Measurements from ENCODE around the gene GID8.

The GID8 gene

DNA sequence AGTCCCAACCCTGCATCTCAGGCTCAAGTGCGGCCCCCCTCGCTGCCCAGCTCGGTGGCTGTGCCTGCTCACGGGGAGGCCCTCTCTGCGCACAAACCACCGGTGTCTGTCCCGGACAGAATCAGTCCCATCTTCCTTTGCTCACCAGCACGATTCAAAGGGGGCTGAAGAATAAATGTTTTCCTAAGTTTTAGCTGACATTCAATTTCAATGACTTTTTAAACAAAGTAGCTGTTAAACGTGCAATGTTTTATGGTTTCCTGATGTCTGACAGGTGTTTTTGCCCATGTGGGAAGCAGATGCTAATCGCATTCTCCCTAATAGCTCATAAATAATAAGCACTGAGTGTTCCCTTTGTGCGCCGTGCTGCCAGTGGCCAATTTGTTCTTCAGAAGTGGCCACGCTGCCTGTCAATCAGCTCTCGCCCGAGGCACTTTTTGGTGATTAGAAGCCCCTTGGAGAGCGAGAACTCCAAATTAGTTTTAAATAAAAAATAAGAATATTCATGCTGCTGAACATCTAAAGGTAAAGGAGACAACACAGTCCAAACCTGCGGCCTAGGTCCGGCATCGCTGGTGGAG, 42.5 kb downstream of the GID8 start:
- TF ChIP-seq CTCF (IDR thresholded peaks at IDR 0.05; ENCODE audit: control insufficient read depth, insufficient read depth, low read depth, low read length, missing control alignments) = no peak
- no peak for DNase-seq (ENCODE audit: low read depth)
- no peak overlapping the region for H3K4me3 ChIP-seq (ENCODE audit: control insufficient read depth, low read depth, low read length)

GRCh38 chr20:62980970-62981369, 43.0 kb downstream of the GID8 start:
- no peak for TF ChIP-seq CTCF (IDR thresholded peaks at IDR 0.05; ENCODE audit: control insufficient read depth, insufficient read depth, low read depth, low read length, missing control alignments)
- no peak overlapping the region for H3K4me3 ChIP-seq (ENCODE audit: control insufficient read depth, low read depth, low read length)
- no peak for DNase-seq (ENCODE audit: low read depth)

DNA sequence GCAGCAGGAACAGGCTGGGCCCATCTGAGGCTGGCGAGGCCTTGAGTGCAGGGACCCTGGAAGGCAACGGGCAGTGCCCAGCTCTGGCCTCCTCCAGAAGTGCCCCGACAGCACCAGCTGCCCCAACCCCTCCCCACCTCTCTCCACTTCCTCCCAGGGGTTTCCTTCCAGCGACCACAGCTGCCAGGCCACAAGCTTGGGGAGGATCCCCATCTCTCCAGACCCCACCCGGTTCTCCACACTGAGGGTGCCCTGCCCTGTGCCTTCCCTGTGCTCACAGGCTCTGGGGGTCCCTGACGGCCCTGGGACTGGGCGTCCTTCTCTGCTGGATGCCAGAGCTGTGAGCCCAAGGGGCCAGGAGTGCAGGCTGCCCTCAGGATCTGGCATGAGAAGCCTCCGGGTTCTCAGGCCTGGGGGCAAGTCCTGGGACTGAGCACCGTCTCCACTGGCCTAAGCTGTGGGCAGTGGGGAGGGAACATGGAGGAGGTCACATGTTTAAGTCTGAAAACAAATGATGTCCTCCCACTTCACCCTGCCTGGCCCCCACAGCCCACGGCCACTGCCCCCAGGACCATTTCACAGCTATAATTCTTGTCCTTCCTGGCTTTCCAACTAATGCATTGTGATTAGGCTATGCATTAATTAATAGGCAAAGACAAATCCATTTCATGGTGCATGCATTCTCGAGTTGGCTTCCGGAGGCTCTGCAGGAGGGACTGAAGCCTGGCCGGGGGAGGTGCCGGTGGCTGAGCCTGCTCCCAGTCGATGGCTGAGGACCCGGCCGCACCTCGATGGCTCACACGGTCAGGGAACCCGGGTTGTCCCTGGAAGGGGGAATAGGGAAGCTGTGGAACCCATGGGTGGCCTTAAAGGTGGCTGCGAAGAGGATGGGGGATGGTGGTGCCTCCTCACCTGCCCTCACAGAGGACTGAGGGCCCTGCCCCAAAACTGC, 44.5 kb downstream of the GID8 start:
- no peak overlapping the region for H3K4me3 ChIP-seq (ENCODE audit: control insufficient read depth, low read depth, low read length)
- DNase-seq (ENCODE audit: low read depth) = no peak
- no peak for TF ChIP-seq CTCF (IDR thresholded peaks at IDR 0.05; ENCODE audit: control insufficient read depth, insufficient read depth, low read depth, low read length, missing control alignments)

DNA sequence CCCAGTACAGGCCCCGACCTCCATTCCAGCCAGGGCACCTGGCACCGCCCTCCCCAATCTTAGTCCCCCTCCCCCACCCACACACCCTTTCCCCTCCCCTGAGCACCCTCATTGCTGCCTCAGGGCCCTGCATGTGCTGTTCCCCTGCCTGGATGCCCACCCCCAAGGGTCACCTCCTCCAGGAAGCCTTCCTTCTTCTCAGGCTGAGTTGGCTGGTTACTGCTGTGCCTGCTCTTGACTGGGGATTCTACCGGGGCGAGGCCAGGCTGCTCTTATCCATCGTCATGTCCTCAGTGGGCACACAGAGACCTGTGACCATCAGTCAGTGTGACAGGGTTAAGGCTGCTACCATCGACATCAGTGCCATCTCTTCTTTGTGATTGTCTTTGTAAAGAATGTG, 45.3 kb downstream of the GID8 start:
- H3K4me3 ChIP-seq (ENCODE audit: control insufficient read depth, low read depth, low read length) = no peak overlapping the region
- no peak for DNase-seq (ENCODE audit: low read depth)
- no peak for TF ChIP-seq CTCF (IDR thresholded peaks at IDR 0.05; ENCODE audit: control insufficient read depth, insufficient read depth, low read depth, low read length, missing control alignments)

- no peak for DNase-seq (ENCODE audit: low read depth)
- no peak overlapping the region for H3K4me3 ChIP-seq (ENCODE audit: control insufficient read depth, low read depth, low read length)
- TF ChIP-seq CTCF (IDR thresholded peaks at IDR 0.05; ENCODE audit: control insufficient read depth, insufficient read depth, low read depth, low read length, missing control alignments) = no peak
Observed at GRCh38 chr20:62984666-62985443, 46.9 kb downstream of the GID8 start.

DNA sequence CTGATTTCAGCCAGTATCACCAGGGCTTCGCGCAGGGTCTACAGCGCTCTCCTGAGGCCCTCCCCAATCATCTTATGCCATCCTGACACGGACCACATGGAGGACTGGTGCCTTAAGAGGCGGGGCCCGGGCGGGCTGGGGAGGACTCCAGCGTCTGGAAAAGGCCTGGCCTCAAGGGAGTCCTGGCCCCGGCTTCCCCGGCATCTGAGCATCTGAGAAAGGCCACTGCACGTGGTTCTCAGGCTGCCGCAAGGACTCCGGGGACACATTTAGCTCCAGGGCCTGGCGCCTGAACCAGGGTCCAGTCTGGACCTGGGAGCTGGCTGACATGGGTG, 47.5 kb downstream of the GID8 start:
- no peak for DNase-seq (ENCODE audit: low read depth)
- no peak for TF ChIP-seq CTCF (IDR thresholded peaks at IDR 0.05; ENCODE audit: control insufficient read depth, insufficient read depth, low read depth, low read length, missing control alignments)
- H3K4me3 ChIP-seq (ENCODE audit: control insufficient read depth, low read depth, low read length) = no peak overlapping the region
